ENCODE measurements around the gene PPP1R14C.

PPP1R14C gene

GRCh38 chr6:150144294-150144868 lies 1.5 kb downstream of the PPP1R14C start:
- DNase-seq (ENCODE audit: low read depth): no peak
- no peak overlapping the region for H3K4me3 ChIP-seq (replicated peaks; ENCODE audit: low read depth, low read length)
- TF ChIP-seq CTCF (IDR thresholded peaks at IDR 0.05; ENCODE audit: low read length, missing control alignments): no peak

DNA sequence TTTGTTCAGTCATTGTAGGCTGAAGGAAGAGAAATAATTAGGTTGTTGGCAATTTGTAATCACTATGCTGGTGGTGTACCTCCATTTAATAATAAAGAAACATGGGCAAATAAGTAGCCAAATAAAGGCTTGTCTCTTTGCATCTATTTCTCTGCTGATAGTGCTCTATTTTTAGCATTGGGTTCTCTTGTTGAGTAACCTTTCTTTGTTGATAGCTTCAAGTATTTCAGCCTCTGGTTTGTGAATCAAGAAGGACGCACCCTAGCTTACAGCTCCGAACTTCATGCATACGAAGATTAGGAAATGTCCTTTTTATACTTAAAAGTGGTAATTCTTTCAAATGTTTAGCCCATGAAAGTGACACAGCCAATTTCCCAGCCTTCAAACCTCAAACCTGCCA lies 2.6 kb downstream of the PPP1R14C start:
- no peak overlapping the region for H3K4me3 ChIP-seq (replicated peaks; ENCODE audit: low read depth, low read length)
- DNase-seq (ENCODE audit: low read depth): no peak
- no peak for TF ChIP-seq CTCF (IDR thresholded peaks at IDR 0.05; ENCODE audit: low read length, missing control alignments)

DNA sequence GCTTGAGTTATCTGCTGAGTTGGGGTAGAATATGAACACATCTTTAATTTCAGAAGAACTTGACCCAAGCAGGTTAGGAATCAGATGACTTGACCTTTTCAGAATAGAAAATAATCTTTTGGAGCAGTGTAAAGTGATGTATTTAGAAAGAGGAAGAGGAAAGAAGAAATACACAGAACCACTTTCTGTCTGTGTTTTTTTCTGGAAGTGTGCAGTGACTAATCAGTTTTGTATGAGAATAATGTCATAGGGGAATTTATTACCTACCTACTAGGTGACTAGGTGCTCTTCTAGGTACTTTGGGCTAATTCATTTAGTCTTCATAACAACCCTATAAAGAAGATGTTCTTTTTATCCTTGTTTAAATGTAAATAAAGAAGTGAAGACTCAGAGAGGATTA lies 3.0 kb downstream of the PPP1R14C start:
- H3K4me3 ChIP-seq (replicated peaks; ENCODE audit: low read depth, low read length): no peak overlapping the region
- TF ChIP-seq CTCF (IDR thresholded peaks at IDR 0.05; ENCODE audit: low read length, missing control alignments): no peak
- no peak for DNase-seq (ENCODE audit: low read depth)

- DNase-seq (ENCODE audit: low read depth): no peak
- no peak overlapping the region for H3K4me3 ChIP-seq (replicated peaks; ENCODE audit: low read depth, low read length)
- no peak for TF ChIP-seq CTCF (IDR thresholded peaks at IDR 0.05; ENCODE audit: low read length, missing control alignments)
Measured at GRCh38 chr6:150146436-150146835, 3.6 kb downstream of the PPP1R14C start.

DNA sequence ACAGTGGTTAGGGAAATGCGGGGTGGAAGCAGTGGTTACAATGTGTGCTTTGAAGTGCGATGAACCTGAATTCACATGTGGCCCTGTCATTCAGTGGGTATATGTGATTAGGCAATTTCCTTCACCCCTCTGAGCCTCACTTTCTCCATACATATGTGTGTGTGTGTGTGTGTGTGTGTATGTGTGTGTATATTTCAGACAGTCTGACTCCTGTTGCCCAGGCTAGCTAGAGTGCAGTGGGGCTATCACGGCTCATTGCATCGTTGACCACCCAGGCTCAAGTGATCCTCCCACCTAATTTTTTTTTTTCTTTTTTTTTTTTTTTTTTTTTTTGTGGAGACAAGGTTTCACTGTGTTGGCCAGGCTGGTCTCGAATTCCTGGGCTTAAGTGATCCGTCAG lies 6.3 kb downstream of the PPP1R14C start:
- no peak for DNase-seq (ENCODE audit: low read depth)

GRCh38 chr6:150150458-150150820 lies 7.6 kb downstream of the PPP1R14C start:
- TF ChIP-seq CTCF (IDR thresholded peaks at IDR 0.05; ENCODE audit: low read length, missing control alignments): no peak
- no peak for DNase-seq (ENCODE audit: low read depth)
- H3K4me3 ChIP-seq (replicated peaks; ENCODE audit: low read depth, low read length): no peak overlapping the region

More for the DNA sequence above, 6.3 kb downstream of the PPP1R14C start:
- H3K4me3 ChIP-seq (replicated peaks; ENCODE audit: low read depth, low read length): no peak overlapping the region
- TF ChIP-seq CTCF (IDR thresholded peaks at IDR 0.05; ENCODE audit: low read length, missing control alignments): no peak

Measured in fibroblast of pulmonary artery (primary cell).